ENCODE results near the gene ZG16. TPM values are rescaled to one million over a fixed set of nuclear protein-coding genes. Genes with fewer than 3 reads are reported as not detected.

ZG16 gene
- polyA plus RNA-seq, 1 donor from 2014 or later, result not detected

- Histone ChIP-seq H3K27ac (ENCODE audit: low read length) (peak overlapping the region; percentile 98), H3K27me3 (ENCODE audit: insufficient read depth, low read depth, low read length) (no peaks in the 10 kb centered on the region), H3K9me2 (ENCODE audit: insufficient read depth, low read length) (no peaks in the 10 kb centered on the region), H4K20me1 (ENCODE audit: insufficient read depth) (no peaks in the 10 kb centered on the region), H2AFZ (ENCODE audit: low read depth, low read length) (no peak overlapping the region), H3K9ac (ENCODE audit: low read length) (peak overlapping the region; percentile 99), H3K36me3 (ENCODE audit: insufficient read depth, low read length) (no peaks in the 10 kb centered on the region), H3K4me2 (ENCODE audit: low read length) (peak overlapping the region; percentile 96), H3F3A (ENCODE audit: insufficient read depth, low read length, poor library complexity, severe bottlenecking) (no peaks in the 10 kb centered on the region), H3K79me2 (replicated peaks; ENCODE audit: insufficient read depth, low read length) (peaks cover 50% of the 10 kb centered on the region), H3K4me3 (ENCODE audit: low read length) (peak overlapping the region; percentile 100), H3K9me3 (ENCODE audit: low read length) (no peaks in the 10 kb centered on the region)
- no peak for TF ChIP-seq REST (IDR thresholded peaks at IDR 0.05; ENCODE audit: borderline replicate concordance)
- no peak for TF ChIP-seq SMC3 (conservative IDR thresholded peaks at IDR 0.05; ENCODE audit: poor library complexity)
- TF ChIP-seq TAF1 (IDR thresholded peaks at IDR 0.05; ENCODE audit: low read depth), result no peak
- no peak for TF ChIP-seq POLR2AphosphoS5 (IDR thresholded peaks at IDR 0.05)
- TF ChIP-seq EP300 (conservative IDR thresholded peaks at IDR 0.05; ENCODE audit: poor library complexity, severe bottlenecking), result no peak
- TF ChIP-seq MXI1 (conservative IDR thresholded peaks at IDR 0.05; ENCODE audit: poor library complexity, severe bottlenecking), result no peak
- TF ChIP-seq CTCF (IDR thresholded peaks at IDR 0.05; ENCODE audit: poor library complexity, severe bottlenecking), result no peak
Measured at GRCh38 chr16:29813644-29814562, 35.8 kb downstream of the ZG16 start.

- Histone ChIP-seq H3K79me2 (replicated peaks; ENCODE audit: insufficient read depth, low read length) (peaks cover 43% of the 10 kb centered on the region), H2AFZ (ENCODE audit: low read depth, low read length) (no peak overlapping the region), H3F3A (ENCODE audit: insufficient read depth, low read length, poor library complexity, severe bottlenecking) (no peaks in the 10 kb centered on the region), H3K36me3 (ENCODE audit: insufficient read depth, low read length) (no peaks in the 10 kb centered on the region), H3K4me3 (ENCODE audit: low read length) (peak overlapping the region; percentile 100), H4K20me1 (ENCODE audit: insufficient read depth) (no peaks in the 10 kb centered on the region), H3K9me2 (ENCODE audit: insufficient read depth, low read length) (no peaks in the 10 kb centered on the region), H3K27ac (ENCODE audit: low read length) (peak overlapping the region; percentile 98), H3K27me3 (ENCODE audit: insufficient read depth, low read depth, low read length) (no peaks in the 10 kb centered on the region), H3K9me3 (ENCODE audit: low read length) (no peaks in the 10 kb centered on the region), H3K4me2 (ENCODE audit: low read length) (peak overlapping the region; percentile 95), H3K9ac (ENCODE audit: low read length) (peak overlapping the region; percentile 99)
- no peak for TF ChIP-seq CTCF (IDR thresholded peaks at IDR 0.05; ENCODE audit: poor library complexity, severe bottlenecking)
- no peak for TF ChIP-seq POLR2AphosphoS5 (IDR thresholded peaks at IDR 0.05)
- no peak for TF ChIP-seq EP300 (conservative IDR thresholded peaks at IDR 0.05; ENCODE audit: poor library complexity, severe bottlenecking)
- no peak for TF ChIP-seq MXI1 (conservative IDR thresholded peaks at IDR 0.05; ENCODE audit: poor library complexity, severe bottlenecking)
- no peak for TF ChIP-seq REST (IDR thresholded peaks at IDR 0.05; ENCODE audit: borderline replicate concordance)
- no peak for TF ChIP-seq EZH2 (IDR thresholded peaks at IDR 0.05; ENCODE audit: borderline replicate concordance, insufficient read depth, low read length, poor library complexity, severe bottlenecking)
- no peak for TF ChIP-seq RAD21 (conservative IDR thresholded peaks at IDR 0.05)
- TF ChIP-seq TAF1 (IDR thresholded peaks at IDR 0.05; ENCODE audit: low read depth), result no peak
- TF ChIP-seq SMC3 (conservative IDR thresholded peaks at IDR 0.05; ENCODE audit: poor library complexity), result no peak
Measured at GRCh38 chr16:29814592-29814991, 36.5 kb downstream of the ZG16 start.
